Kidney epithelial cell (primary cell): ENCODE results near the gene MACROD2. TPM values are rescaled to one million over a fixed set of nuclear protein-coding genes. Genes with fewer than 3 reads are reported as not detected.

Source experiments
- DNase-seq: peaks from one replicate; pipeline ENCODE4 v3.0.0-alpha.2; 2010; ENCODE audit warnings: low read depth
- H3K27me3 ChIP-seq: 2 replicates; pipeline ENCODE4 v1.6.0; 2011; ENCODE audit warnings: low read length; ENCODE audit not compliant: control insufficient read depth, insufficient read depth
- H3K36me3 ChIP-seq: 2 replicates; pipeline ENCODE4 v1.5.1; 2011; ENCODE audit warnings: low read length; ENCODE audit not compliant: control insufficient read depth, insufficient read depth
- H3K4me3 ChIP-seq: 2 replicates; pipeline ENCODE4 v1.5.1; 2011; ENCODE audit warnings: low read depth, mild to moderate bottlenecking, control low read depth, low read length
- CTCF ChIP-seq: IDR thresholded peaks from 2 replicates; pipeline ENCODE4 v1.5.1; 2011; ENCODE audit warnings: mild to moderate bottlenecking, moderate library complexity, low read length, control low read depth, inconsistent platforms; ENCODE audit not compliant: insufficient read depth, poor library complexity, severe bottlenecking
- total RNA-seq: library from RNA; depleted of rRNA; stranded (reverse); fragments of >200 nt; gene quantifications from 2 replicates; pipeline ENCODE4 v1.2.3, GENCODE V29; 2015

The MACROD2 gene
- total RNA-seq, 1 donor from 2014 or later, result 0.79 TPM

- Histone ChIP-seq H3K36me3 (no peaks in the 10 kb centered on the region), H3K4me3 (no peak overlapping the region), H3K27me3 (no peaks in the 10 kb centered on the region)
- no peak for DNase-seq
- TF ChIP-seq CTCF, result peak; percentile 6
Measured at GRCh38 chr20:14193885-14194284, 198.6 kb downstream of the MACROD2 start.

- DNase-seq, result no peak
- no peaks in the 10 kb centered on the region for H3K36me3 ChIP-seq
- no peak overlapping the region for H3K4me3 ChIP-seq
- no peak for TF ChIP-seq CTCF
- H3K27me3 ChIP-seq, result no peaks in the 10 kb centered on the region
Measured at GRCh38 chr20:14197097-14197496, 201.8 kb downstream of the MACROD2 start.

- no peak for TF ChIP-seq CTCF
- Histone ChIP-seq H3K27me3 (no peaks in the 10 kb centered on the region), H3K4me3 (no peak overlapping the region), H3K36me3 (no peaks in the 10 kb centered on the region)
- DNase-seq, result no peak
Measured at GRCh38 chr20:14198416-14198815, 203.1 kb downstream of the MACROD2 start.

GRCh38 chr20:14199111-14199510 lies 203.8 kb downstream of the MACROD2 start:
- Histone ChIP-seq H3K4me3 (no peak overlapping the region), H3K36me3 (no peaks in the 10 kb centered on the region), H3K27me3 (no peaks in the 10 kb centered on the region)
- DNase-seq, result no peak
- no peak for TF ChIP-seq CTCF

- no peak overlapping the region for H3K4me3 ChIP-seq
- TF ChIP-seq CTCF, result no peak
- no peaks in the 10 kb centered on the region for H3K27me3 ChIP-seq
- no peaks in the 10 kb centered on the region for H3K36me3 ChIP-seq
- no peak for DNase-seq
Measured at GRCh38 chr20:14203657-14204056, 208.3 kb downstream of the MACROD2 start.

- TF ChIP-seq CTCF, result no peak
- DNase-seq, result no peak
Measured at GRCh38 chr20:14207591-14207990, 212.3 kb downstream of the MACROD2 start.

More at GRCh38 chr20:14207591-14207990, 212.3 kb downstream of the MACROD2 start:
- no peak overlapping the region for H3K4me3 ChIP-seq
- H3K27me3 ChIP-seq, result no peaks in the 10 kb centered on the region
- no peaks in the 10 kb centered on the region for H3K36me3 ChIP-seq
